Peyer's patch (tissue), 4 donors: ENCODE data around the gene PYGB.

Experiments used
- POLR2A ChIP-seq, 2 donors: fragments of 450-650 bp; IDR thresholded peaks; one replicate each; pipeline ENCODE4 v1.5.1; 2017; ENCODE audit warnings: antibody characterized with exemption in 2 of 2, mild to moderate bottlenecking in 2 of 2, moderate library complexity in 2 of 2
- TF ChIP-seq, protein P1 (sequence below), 6 experiments: fragments of 450-650 bp in 4 of 6; fragments of 200-600 bp in 2 of 6; sonication (generic) in 1 of 6; IDR thresholded peaks; one replicate each; pipeline ENCODE4 v1.5.1; 2017 to 2019; ENCODE audit warnings: antibody characterized with exemption in 6 of 6, mild to moderate bottlenecking in 3 of 6, moderate library complexity in 1 of 6

GRCh38 chr20:25270829-25271251, 23.0 kb downstream of the PYGB start:
- TF ChIP-seq, protein P1, sequence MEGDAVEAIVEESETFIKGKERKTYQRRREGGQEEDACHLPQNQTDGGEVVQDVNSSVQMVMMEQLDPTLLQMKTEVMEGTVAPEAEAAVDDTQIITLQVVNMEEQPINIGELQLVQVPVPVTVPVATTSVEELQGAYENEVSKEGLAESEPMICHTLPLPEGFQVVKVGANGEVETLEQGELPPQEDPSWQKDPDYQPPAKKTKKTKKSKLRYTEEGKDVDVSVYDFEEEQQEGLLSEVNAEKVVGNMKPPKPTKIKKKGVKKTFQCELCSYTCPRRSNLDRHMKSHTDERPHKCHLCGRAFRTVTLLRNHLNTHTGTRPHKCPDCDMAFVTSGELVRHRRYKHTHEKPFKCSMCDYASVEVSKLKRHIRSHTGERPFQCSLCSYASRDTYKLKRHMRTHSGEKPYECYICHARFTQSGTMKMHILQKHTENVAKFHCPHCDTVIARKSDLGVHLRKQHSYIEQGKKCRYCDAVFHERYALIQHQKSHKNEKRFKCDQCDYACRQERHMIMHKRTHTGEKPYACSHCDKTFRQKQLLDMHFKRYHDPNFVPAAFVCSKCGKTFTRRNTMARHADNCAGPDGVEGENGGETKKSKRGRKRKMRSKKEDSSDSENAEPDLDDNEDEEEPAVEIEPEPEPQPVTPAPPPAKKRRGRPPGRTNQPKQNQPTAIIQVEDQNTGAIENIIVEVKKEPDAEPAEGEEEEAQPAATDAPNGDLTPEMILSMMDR (IDR thresholded peaks at IDR 0.05): no peak
- no peak for TF ChIP-seq POLR2A (IDR thresholded peaks at IDR 0.05)
